GM13977 (cell line): ENCODE results near the gene RIPOR2.

Source experiments
- DNase-seq: peaks from one replicate; pipeline ENCODE4 v3.0.0; 2012; ENCODE audit warnings: low spot score
- CTCF ChIP-seq: IDR thresholded peaks from 2 replicates; pipeline ENCODE4 v1.5.1; 2012; ENCODE audit warnings: mild to moderate bottlenecking, control low read depth; ENCODE audit not compliant: insufficient read depth; ENCODE audit errors: extremely low read depth, missing control alignments
- in situ Hi-C: fragments of 300-500 bp; cut with MboI; formaldehyde crosslinking; loops from one replicate; pipeline ENCODE4 v1.12.0; 2022; ENCODE audit warnings: low sequenced_read_pairs, low pct_unique_long_range_greater_than_20kb, mixed read lengths, inconsistent platforms; ENCODE audit not compliant: unreplicated experiment

The RIPOR2 gene

DNA sequence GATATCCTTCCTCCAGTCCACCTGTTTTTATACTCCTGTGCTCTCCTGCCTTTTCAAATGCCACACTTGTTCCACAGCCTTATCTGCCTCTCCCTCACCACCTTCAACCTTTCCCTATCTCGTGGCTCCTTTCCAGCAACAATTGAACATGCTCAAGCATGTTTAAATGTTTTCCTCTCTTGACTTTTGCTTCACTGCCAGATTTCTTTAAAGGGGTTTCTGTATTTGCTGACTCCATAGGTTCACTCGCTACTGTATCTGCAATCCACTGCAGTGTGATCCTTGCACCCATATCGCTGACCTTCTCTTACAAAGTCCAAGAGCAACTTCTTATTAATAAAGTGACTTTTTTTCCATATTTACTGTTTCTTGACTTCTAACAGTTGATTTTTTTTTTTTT lies 172.2 kb downstream of the RIPOR2 start:
- in situ Hi-C loops, result loop anchor here (10.0 kb wide), 1 partner anchor 179 kb away; no protein-coding TSS in a partner anchor
- TF ChIP-seq CTCF, result no peak

DNA sequence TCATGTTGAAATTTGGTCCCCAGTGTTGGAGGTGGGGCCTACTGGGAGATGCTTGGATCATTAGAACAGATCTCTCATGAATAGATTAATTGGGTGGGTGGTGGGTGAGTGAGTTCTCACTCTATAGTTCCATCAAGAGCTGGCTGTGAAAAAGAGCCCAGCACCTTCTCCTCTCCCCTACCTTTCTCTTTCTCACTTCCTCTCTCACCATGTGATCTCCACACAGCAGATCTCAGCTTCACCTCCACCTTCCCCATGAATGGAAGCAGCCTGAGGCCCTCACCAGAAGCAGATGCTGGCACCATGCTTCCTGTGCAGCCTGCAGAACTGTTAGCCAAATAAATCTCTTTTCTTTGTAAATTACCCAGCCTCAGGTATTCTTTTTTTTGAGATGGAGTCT lies 173.9 kb downstream of the RIPOR2 start:
- in situ Hi-C loops, result loop anchor here (10.0 kb wide), 1 partner anchor 177 kb away; no protein-coding TSS in a partner anchor
- no peak for TF ChIP-seq CTCF
- DNase-seq, result no peak

More for the DNA sequence above, 172.2 kb downstream of the RIPOR2 start:
- DNase-seq, result no peak

DNA sequence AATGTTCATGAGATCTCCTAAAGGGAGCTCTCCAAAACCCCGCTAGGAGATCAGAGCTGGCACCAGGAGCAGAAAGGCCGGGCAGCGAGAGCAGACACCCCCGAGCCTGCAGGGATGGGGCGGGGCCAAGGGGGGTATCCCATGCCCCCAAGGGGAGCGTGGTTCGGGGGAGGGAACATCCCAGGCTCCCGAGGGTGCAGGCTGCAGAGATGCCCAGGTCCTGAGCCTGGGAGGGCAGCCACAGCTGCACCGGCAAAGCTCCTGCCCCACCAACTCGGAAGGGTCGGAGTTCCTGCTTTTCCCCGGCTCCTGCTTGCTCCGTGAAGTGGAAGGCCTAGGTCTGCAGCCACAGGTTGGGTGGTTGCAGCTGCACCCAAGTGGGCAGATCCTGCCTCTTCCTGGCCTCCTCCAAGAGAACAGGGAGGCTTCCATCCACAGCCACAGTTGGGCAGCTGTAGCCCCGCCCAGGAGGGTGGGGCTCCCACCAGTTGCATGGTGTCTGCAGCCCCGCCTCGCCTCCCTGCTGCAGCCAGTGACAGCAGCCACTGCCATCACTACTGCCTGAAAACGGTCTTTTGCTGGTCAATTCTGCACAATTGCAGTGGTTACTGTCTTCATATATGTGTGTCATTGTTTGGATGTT lies 174.4 kb downstream of the RIPOR2 start:
- in situ Hi-C loops, result loop anchor here (10.0 kb wide), 1 partner anchor 177 kb away; no protein-coding TSS in a partner anchor
- no peak for DNase-seq
- no peak for TF ChIP-seq CTCF

DNA sequence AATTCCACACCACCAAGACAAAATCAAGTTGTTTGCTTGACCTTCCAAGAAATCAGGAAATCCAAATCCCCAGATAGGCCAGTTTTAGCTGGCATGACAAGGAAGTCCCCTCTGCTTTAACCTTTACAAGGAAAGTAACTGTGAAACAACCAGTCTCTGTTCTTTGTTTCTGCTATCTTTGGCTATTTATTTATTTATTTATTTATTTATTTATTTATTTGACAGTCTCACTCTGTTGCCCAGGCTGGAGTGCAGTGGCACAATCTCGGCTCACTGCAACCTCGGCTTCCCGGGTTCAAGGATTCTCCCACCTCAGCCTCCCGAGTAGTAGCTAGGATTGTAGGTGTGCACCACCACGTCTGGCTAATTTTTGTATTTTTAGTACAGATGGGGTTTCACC lies 175.6 kb downstream of the RIPOR2 start:
- DNase-seq, result no peak
- no peak for TF ChIP-seq CTCF
- in situ Hi-C loops, result loop anchor here (10.0 kb wide), 1 partner anchor 175 kb away; no protein-coding TSS in a partner anchor

- in situ Hi-C loops, result loop anchor here (10.0 kb wide), 1 partner anchor 175 kb away; no protein-coding TSS in a partner anchor
These were observed 176.0 kb downstream of the RIPOR2 start for GRCh38 chr6:24759718-24760117.

GRCh38 chr6:24757611-24758010 lies 178.1 kb downstream of the RIPOR2 start:
- DNase-seq, result no peak
- TF ChIP-seq CTCF, result no peak
- in situ Hi-C loops, result no loop called here

More at GRCh38 chr6:24759718-24760117, 176.0 kb downstream of the RIPOR2 start:
- TF ChIP-seq CTCF, result no peak
- no peak for DNase-seq
